MV-4-11 (cell line): Measurements from ENCODE around the gene MIEN1.
A peak's percentile ranks its signal among the peaks of the same experiment; 100 is the strongest.
"Not testable (repeated sequence)": the region's sequence is repeated elsewhere in the genome, so short reads cannot be mapped to it uniquely, and the experiment has no call there.

ENCODE experiments used
- DNase-seq: peaks from one replicate; lab custom pipeline; 2025; lab: John Stamatoyannopoulos, UW

Gene MIEN1

GRCh38 chr17:39730095-39730921 is at the start of gene MIEN1:
MIEN1 (minus strand) TSS chr17:39730532; CDS start chr17:39730495, 37 bp downstream.
- peak; percentile 68 for DNase-seq

- no peak for DNase-seq
Measured at GRCh38 chr17:39777534-39778365, 47.4 kb upstream of the MIEN1 start.

GRCh38 chr17:39776252-39776651 is 45.9 kb upstream of the MIEN1 start:
- DNase-seq: no peak

GRCh38 chr17:39775031-39775430 is 44.7 kb upstream of the MIEN1 start:
- no peak for DNase-seq

- no peak for DNase-seq
Measured at GRCh38 chr17:39774047-39774446, 43.7 kb upstream of the MIEN1 start.

- no peak for DNase-seq
Measured at GRCh38 chr17:39772987-39773934, 42.9 kb upstream of the MIEN1 start.

GRCh38 chr17:39772415-39772814 is 42.1 kb upstream of the MIEN1 start:
- DNase-seq: no peak

GRCh38 chr17:39769974-39770587 is 39.7 kb upstream of the MIEN1 start:
- no peak for DNase-seq

GRCh38 chr17:39767147-39767546 is 36.8 kb upstream of the MIEN1 start:
- no peak for DNase-seq

GRCh38 chr17:39765766-39766165 is 35.4 kb upstream of the MIEN1 start:
- no peak for DNase-seq

GRCh38 chr17:39765175-39765574 is 34.8 kb upstream of the MIEN1 start:
- no peak for DNase-seq

- not testable (repeated sequence) for DNase-seq
Measured at GRCh38 chr17:39764171-39764570, 33.8 kb upstream of the MIEN1 start.

GRCh38 chr17:39763051-39763820 is 32.9 kb upstream of the MIEN1 start:
- no peak for DNase-seq

- DNase-seq: no peak
Measured at GRCh38 chr17:39761861-39762496, 31.6 kb upstream of the MIEN1 start.

- DNase-seq: no peak
Measured at GRCh38 chr17:39759204-39759603, 28.9 kb upstream of the MIEN1 start.

- peak; percentile 95 for DNase-seq
Measured at GRCh38 chr17:39757931-39758873, 27.9 kb upstream of the MIEN1 start.

- no peak for DNase-seq
Measured at GRCh38 chr17:39757176-39757662, 26.9 kb upstream of the MIEN1 start.

- DNase-seq: no peak
Measured at GRCh38 chr17:39756380-39757079, 26.2 kb upstream of the MIEN1 start.
